ENCODE measurements around the gene RASSF3.
A peak's percentile ranks its signal among the peaks of the same experiment; 100 is the strongest.

RASSF3 gene

GRCh38 chr12:64660237-64661018 is 50.1 kb downstream of the RASSF3 start:
- TF ChIP-seq CTCF (IDR thresholded peaks at IDR 0.05; ENCODE audit: low read length, missing control alignments) = no peak
- no peak for DNase-seq (ENCODE audit: low read depth)
- no peak overlapping the region for H3K4me3 ChIP-seq (replicated peaks; ENCODE audit: low read depth, low read length)

GRCh38 chr12:64663015-64663414 is 52.7 kb downstream of the RASSF3 start:
- no peak for TF ChIP-seq CTCF (IDR thresholded peaks at IDR 0.05; ENCODE audit: low read length, missing control alignments)
- H3K4me3 ChIP-seq (replicated peaks; ENCODE audit: low read depth, low read length) = no peak overlapping the region
- no peak for DNase-seq (ENCODE audit: low read depth)

GRCh38 chr12:64665514-64665913 is 55.2 kb downstream of the RASSF3 start:
- H3K4me3 ChIP-seq (replicated peaks; ENCODE audit: low read depth, low read length) = peak overlapping the region; percentile 8
- peak; percentile 29 for DNase-seq (ENCODE audit: low read depth)
- no peak for TF ChIP-seq CTCF (IDR thresholded peaks at IDR 0.05; ENCODE audit: low read length, missing control alignments)

- no peak overlapping the region for H3K4me3 ChIP-seq (replicated peaks; ENCODE audit: low read depth, low read length)
Measured at GRCh38 chr12:64666054-64666914, 56.0 kb downstream of the RASSF3 start.

GRCh38 chr12:64667793-64668192 is 57.5 kb downstream of the RASSF3 start:
- no peak for DNase-seq (ENCODE audit: low read depth)
- H3K4me3 ChIP-seq (replicated peaks; ENCODE audit: low read depth, low read length) = no peak overlapping the region
- no peak for TF ChIP-seq CTCF (IDR thresholded peaks at IDR 0.05; ENCODE audit: low read length, missing control alignments)

More at GRCh38 chr12:64666054-64666914, 56.0 kb downstream of the RASSF3 start:
- DNase-seq (ENCODE audit: low read depth) = peak; percentile 32
- TF ChIP-seq CTCF (IDR thresholded peaks at IDR 0.05; ENCODE audit: low read length, missing control alignments) = no peak

GRCh38 chr12:64669270-64669842 is 59.1 kb downstream of the RASSF3 start:
- TF ChIP-seq CTCF (IDR thresholded peaks at IDR 0.05; ENCODE audit: low read length, missing control alignments) = no peak
- H3K4me3 ChIP-seq (replicated peaks; ENCODE audit: low read depth, low read length) = no peak overlapping the region
- DNase-seq (ENCODE audit: low read depth) = peak; percentile 31

All from fibroblast of pulmonary artery (primary cell).